IMR-90 (cell line): ENCODE results near the gene ARID4A.

Source experiments
- CEBPB ChIP-seq: IDR thresholded peaks from 2 replicates; pipeline ENCODE4 v1.6.1; 2012; ENCODE audit warnings: low read depth, low read length, improper control_type of control experiment
- CTCF ChIP-seq: conservative IDR thresholded peaks from 2 replicates; pipeline ENCODE4 v1.5.1; 2012; ENCODE audit warnings: mild to moderate bottlenecking, low read depth, low read length, improper control_type of control experiment
- ELK1 ChIP-seq: fragments of 150-350 bp; IDR thresholded peaks from 2 replicates; pipeline ENCODE4 v1.6.1; 2016; ENCODE audit warnings: low read depth, mild to moderate bottlenecking, low read length, moderate library complexity, borderline replicate concordance
- MAZ ChIP-seq: IDR thresholded peaks from 2 replicates; pipeline ENCODE4 v1.6.1; 2012; ENCODE audit warnings: low read depth, mild to moderate bottlenecking, low read length, improper control_type of control experiment, moderate library complexity, borderline replicate concordance
- RAD21 ChIP-seq: IDR thresholded peaks from 2 replicates; pipeline ENCODE4 v1.6.1; 2012; ENCODE audit warnings: low read length, improper control_type of control experiment
- RFX5 ChIP-seq: IDR thresholded peaks from 2 replicates; pipeline ENCODE4 v1.8.0; 2012; ENCODE audit warnings: low read depth, mild to moderate bottlenecking, low read length, moderate library complexity

GRCh38 chr14:58275527-58276190, 22.7 kb upstream of the ARID4A start:
- TF ChIP-seq CTCF: no peak
- TF ChIP-seq RFX5: no peak
- TF ChIP-seq ELK1: no peak
- TF ChIP-seq RAD21: no peak
- TF ChIP-seq MAZ: no peak
- TF ChIP-seq CEBPB: no peak
